HEK293T (cell line): Measurements from ENCODE around the gene DCHS2.

Source experiments
- BHLHE40 ChIP-seq: fragments of 450-650 bp; IDR thresholded peaks from 2 replicates; pipeline ENCODE4 v1.6.1; 2016; ENCODE audit warnings: mild to moderate bottlenecking, moderate library complexity, borderline replicate concordance
- ELF4 ChIP-seq: fragments of 450-650 bp; IDR thresholded peaks from 2 replicates; pipeline ENCODE4 v1.6.1; 2017; ENCODE audit warnings: antibody characterized with exemption
- FOXA1 ChIP-seq: fragments of 450-650 bp; IDR thresholded peaks from 2 replicates; pipeline ENCODE4 v1.6.1; 2016; ENCODE audit warnings: mild to moderate bottlenecking
- FOXK2 ChIP-seq: fragments of 450-650 bp; IDR thresholded peaks from 2 replicates; pipeline ENCODE4 v1.6.1; 2016; ENCODE audit warnings: mild to moderate bottlenecking
- FOXM1 ChIP-seq: fragments of 450-650 bp; IDR thresholded peaks from 2 replicates; pipeline ENCODE4 v1.6.1; 2017; ENCODE audit warnings: mild to moderate bottlenecking, borderline replicate concordance
- HDGF ChIP-seq: fragments of 450-650 bp; IDR thresholded peaks from 2 replicates; pipeline ENCODE4 v1.6.1; 2017; ENCODE audit warnings: antibody characterized with exemption, borderline replicate concordance
- L3MBTL2 ChIP-seq: fragments of 450-650 bp; conservative IDR thresholded peaks from 2 replicates; pipeline ENCODE4 v1.6.1; 2016; ENCODE audit warnings: mild to moderate bottlenecking
- NFRKB ChIP-seq: fragments of 450-650 bp; IDR thresholded peaks from 2 replicates; pipeline ENCODE4 v1.6.1; 2016; ENCODE audit warnings: mild to moderate bottlenecking, moderate library complexity
- PKNOX1 ChIP-seq: fragments of 450-650 bp; IDR thresholded peaks from 2 replicates; pipeline ENCODE4 v1.6.1; 2016
- SP1 ChIP-seq: fragments of 450-650 bp; IDR thresholded peaks from 2 replicates; pipeline ENCODE4 v1.6.1; 2017
- TARDBP ChIP-seq: fragments of 450-650 bp; IDR thresholded peaks from 2 replicates; pipeline ENCODE4 v1.6.1; 2016

- TF ChIP-seq ELF4 (no peak), NFRKB (no peak), BHLHE40 (no peak), SP1 (no peak), TARDBP (no peak), FOXK2 (no peak), FOXM1 (no peak), L3MBTL2 (peak; percentile 86), PKNOX1 (no peak), HDGF (no peak), FOXA1 (no peak)
Measured at GRCh38 chr4:154491341-154492271, at the start of gene DCHS2.
